Retinal pigment epithelial cell (primary cell): Measurements from ENCODE around the gene ARL6IP1.
A peak's percentile ranks its signal among the peaks of the same experiment; 100 is the strongest.

Experiments
- DNase-seq: peaks from one replicate; pipeline ENCODE4 v3.0.0-alpha.2; 2010; ENCODE audit warnings: low read depth
- H3K4me3 ChIP-seq: 2 replicates; pipeline ENCODE4 v1.5.1; 2011; ENCODE audit warnings: mild to moderate bottlenecking, low read length, control low read depth, moderate library complexity
- CTCF ChIP-seq: conservative IDR thresholded peaks from 2 replicates; pipeline ENCODE4 v1.5.1; 2011; ENCODE audit warnings: low read depth, low read length, control low read depth, inconsistent platforms

Gene ARL6IP1

DNA sequence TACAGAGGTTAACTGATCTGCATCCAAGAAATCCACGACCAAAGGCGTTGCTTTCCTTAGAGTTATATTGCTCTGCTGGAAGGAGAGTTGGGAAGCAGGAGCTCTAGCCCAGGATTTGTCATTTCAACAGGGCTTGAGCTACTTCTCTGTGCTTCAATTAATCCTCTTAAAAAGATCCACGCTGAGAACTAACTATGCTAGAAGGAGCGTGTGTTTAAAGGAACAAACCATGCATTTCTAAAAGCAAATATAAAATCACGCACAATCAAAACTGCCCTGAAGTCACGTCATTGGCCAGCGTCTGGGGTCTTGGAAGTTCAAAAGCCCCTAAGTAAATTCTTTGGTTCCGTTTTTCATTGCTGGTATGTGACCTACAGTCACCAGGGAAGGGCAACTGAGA, 1.1 kb downstream of the ARL6IP1 start:
- peak overlapping the region; percentile 94 for H3K4me3 ChIP-seq
- DNase-seq: no peak
- TF ChIP-seq CTCF: no peak

DNA sequence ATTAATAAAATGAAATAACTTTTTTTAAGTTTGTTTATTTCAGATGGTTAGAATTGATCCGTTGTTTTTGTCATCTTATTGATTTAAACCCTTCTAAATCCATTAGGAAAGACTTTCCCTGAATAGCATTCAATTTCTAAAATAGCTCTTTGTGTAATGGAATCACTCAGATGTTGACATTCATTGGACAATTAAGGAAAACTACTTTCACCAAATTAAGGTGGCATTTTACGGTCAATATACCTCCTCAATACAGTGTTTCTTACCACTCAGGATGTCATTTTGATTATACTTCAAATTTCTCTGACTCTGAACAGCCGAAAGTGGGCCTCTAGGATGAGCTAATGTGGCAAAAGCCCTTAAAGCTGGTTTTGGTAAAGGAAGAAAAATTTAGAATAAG, 1.8 kb downstream of the ARL6IP1 start:
- H3K4me3 ChIP-seq: peak overlapping the region; percentile 94
- TF ChIP-seq CTCF: no peak
- no peak for DNase-seq

DNA sequence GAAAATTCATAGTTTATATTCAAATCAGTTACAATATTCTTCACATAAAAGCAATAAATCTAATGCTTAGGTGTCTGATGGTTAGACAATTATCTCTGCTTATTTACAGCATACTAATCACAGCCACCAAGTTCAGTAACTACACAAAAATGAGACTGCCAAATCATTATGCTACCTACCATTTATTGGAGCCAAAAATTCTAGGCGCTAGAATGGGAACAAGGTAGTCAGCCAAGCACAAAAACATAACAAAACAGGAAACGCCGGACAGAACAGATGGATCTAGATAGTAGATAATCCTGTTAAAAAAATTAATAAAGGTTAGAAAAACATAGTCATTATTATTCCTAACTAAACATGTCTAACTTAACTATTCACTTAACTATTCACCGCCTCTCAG, 3.6 kb downstream of the ARL6IP1 start:
- no peak for DNase-seq
- H3K4me3 ChIP-seq: peak overlapping the region; percentile 10
- no peak for TF ChIP-seq CTCF

DNA sequence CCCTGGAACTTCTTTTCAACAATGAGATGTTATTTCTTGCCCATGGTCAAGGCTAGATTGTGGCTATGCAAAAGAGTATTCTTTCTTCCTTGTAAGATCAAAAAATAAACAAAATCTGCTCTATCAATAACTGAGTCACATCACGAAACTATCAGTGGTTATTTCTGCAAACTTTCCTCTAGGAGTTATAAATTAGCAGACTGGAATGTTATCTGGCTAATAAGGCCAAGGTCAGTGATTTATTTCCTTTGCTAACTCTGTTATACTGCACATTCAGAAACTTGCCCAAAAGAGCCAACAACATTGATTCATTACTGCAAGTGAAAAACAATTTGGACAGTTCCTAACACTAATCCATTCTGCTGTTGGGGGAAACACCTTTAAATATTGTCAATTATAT, 5.0 kb downstream of the ARL6IP1 start:
- H3K4me3 ChIP-seq: no peak overlapping the region
- TF ChIP-seq CTCF: no peak
- no peak for DNase-seq

DNA sequence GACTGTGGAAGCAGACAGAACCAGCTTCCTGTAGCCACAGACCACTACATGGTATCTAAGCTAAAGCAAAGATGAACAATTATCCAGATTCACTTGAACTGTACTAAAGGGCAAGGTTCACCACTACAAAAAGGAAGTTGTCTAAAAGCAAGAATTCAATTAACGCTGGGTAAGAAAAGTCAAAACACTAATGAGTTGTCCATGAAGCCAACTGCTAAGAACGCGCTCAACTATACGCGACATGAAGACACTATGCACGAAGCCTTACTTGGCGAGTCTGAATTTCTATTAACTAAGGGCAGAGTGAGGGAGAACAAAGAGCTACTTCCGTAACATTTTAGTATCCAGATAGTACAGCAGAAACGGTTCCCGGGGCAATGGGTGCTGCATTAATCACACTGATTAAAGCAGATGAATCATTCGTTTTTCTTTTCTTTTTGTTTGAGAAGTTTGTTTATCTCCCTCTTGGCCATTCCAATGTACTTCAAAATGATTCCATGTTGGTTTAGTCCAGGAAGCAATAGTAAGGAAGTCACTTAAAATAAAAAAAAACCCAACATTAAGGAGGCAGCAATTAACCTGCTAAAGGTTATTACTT, 8.4 kb downstream of the ARL6IP1 start:
- TF ChIP-seq CTCF: no peak
- no peak for DNase-seq
- no peak overlapping the region for H3K4me3 ChIP-seq

GRCh38 chr16:18789850-18790706, 11.3 kb downstream of the ARL6IP1 start, which contains the start of gene RPS15A:
TSS of gene RPS15A (minus strand) at chr16:18790334. CDS start at chr16:18789113, 1,221 bp downstream.
- peak within 1 kb of the TSS; percentile 99 for H3K4me3 ChIP-seq
- DNase-seq: peak; percentile 93
- no peak for TF ChIP-seq CTCF

DNA sequence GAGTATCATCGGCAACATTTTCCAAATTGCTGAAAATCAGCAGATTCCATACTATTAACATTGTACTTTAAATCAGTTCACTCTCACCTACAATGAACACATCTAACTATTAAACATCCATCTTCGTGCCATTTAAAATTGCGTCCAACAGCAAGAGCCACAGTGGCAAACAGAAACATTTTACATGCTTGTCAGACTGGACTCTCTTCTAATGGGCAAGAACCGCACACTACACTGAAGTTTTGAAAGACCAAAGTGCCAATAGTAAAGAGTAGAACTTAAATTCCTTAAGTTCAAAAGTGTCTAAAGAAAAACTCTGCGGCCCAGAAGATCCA, 11.9 kb downstream of the ARL6IP1 start:
- DNase-seq: no peak
- H3K4me3 ChIP-seq: peak overlapping the region; percentile 99
- TF ChIP-seq CTCF: no peak
